AG09319 (cell line): ENCODE measurements around the gene EPM2A.

Experiments
- DNase-seq: peaks from one replicate; pipeline ENCODE4 v3.0.0-alpha.2; 2010; ENCODE audit warnings: low read depth; ENCODE audit errors: extremely low read depth
- CTCF ChIP-seq: IDR thresholded peaks from 2 replicates; pipeline ENCODE4 v1.5.1; 2011; ENCODE audit warnings: low read depth, mild to moderate bottlenecking, inconsistent platforms, low read length, moderate library complexity

The EPM2A gene

DNA sequence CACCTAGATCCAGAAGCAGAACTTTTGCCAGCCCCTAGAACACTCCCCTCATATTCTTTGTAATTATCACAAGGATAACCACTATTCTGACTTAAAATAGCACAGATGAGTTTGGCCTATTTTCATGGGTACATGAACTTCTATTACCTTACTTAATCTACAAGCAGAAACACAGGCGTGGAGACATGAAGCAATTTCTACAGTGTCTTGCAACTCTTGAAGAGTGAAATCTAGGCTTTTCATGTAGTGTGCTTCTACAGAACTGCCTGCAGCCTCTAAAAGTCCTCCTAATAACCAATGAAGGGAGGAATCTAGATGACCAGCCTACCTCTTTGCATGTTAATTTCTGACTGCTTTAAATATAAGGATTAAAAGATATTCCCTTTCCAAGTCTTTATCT lies 82.7 kb downstream of the EPM2A start:
- DNase-seq, result no peak
- no peak for TF ChIP-seq CTCF

DNA sequence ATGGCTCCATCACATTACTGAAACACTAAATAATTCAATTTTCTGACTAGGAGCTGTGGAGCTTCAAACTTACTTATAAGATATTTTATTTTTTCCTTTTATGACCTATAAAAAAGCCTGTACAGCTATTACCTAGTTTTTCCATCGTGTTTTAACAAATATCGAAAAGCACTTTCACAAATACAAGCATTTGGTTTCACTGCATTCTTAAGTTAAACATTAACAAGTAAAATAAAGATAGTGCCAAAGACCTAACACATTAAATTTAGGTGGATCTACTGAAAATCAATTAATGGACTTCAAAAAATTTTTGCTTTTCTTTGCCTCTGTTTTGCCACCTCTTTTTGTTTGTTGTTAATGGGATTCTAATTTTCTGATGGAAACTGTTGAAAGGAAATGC lies 83.3 kb downstream of the EPM2A start:
- no peak for DNase-seq
- TF ChIP-seq CTCF, result no peak

DNA sequence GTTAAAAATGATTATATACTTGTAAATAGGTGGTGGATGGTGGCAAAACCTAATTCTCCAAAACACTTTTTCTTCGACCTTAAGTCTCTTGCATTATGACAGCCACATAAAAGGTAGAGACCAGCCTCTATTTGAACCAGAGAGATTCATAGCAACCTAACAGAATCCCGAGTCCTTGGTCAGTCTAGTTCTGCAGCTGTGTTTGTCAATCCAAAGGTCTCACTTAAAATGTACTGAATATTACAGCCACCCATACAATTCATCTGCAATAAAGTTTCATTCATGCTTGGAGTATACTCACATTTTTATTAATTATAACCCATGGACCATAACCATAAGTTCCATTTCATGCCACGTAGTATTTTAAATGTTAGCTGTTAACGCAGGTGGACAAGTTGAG lies 87.2 kb downstream of the EPM2A start:
- no peak for DNase-seq
- TF ChIP-seq CTCF, result no peak

DNA sequence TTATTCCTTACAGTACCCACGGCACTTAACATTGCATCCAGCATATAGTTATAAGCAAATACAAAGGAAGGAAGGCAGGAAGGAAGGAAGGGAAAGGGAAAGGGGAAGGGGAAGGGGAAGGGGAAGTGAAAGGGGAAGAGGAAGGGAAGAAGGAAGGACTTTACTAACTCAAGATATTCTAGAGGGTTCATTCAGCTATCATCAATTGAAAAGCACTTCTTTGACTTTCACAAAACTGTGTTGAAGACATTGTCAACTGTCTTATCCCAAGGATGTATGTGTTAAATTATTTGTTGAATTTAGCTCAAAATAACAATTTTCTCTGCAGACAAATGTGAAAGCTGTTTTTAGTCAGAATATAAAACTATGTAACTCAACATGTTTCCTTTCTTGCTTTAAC lies 87.7 kb downstream of the EPM2A start:
- TF ChIP-seq CTCF, result no peak
- no peak for DNase-seq

DNA sequence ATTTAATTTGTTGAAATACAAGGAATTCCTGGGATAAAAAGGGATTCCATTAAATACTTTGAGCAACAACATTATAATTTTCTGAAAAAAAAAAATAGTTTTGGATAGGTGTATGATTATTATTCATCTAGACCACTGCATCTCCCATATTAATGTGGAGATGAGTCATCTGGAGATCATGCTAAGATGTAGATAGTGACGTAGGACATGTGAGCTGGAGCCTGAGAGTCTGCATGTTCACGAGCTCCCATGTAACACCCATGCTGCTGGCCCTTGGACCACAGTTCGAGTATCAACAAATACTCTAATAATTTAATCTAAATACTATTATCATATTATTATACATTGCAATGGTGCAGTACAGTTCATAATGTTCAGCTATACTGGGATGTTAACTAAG lies 91.6 kb downstream of the EPM2A start:
- no peak for DNase-seq
- TF ChIP-seq CTCF, result no peak

- DNase-seq, result peak; percentile 57
- peak; percentile 89 for TF ChIP-seq CTCF
Observed at GRCh38 chr6:145633981-145634627, 101.2 kb downstream of the EPM2A start.

GRCh38 chr6:145632971-145633370 lies 102.3 kb downstream of the EPM2A start:
- TF ChIP-seq CTCF, result no peak
- no peak for DNase-seq
